ENCODE data around the gene PPIL6. TPM values are rescaled to one million over a fixed set of nuclear protein-coding genes. Genes with fewer than 3 reads are reported as not detected.

PPIL6 gene
- polyA plus RNA-seq, 1 donor (not counting 4 experiments of a cell fraction or from before 2014, with no cell fraction given): 1.4 TPM

DNA sequence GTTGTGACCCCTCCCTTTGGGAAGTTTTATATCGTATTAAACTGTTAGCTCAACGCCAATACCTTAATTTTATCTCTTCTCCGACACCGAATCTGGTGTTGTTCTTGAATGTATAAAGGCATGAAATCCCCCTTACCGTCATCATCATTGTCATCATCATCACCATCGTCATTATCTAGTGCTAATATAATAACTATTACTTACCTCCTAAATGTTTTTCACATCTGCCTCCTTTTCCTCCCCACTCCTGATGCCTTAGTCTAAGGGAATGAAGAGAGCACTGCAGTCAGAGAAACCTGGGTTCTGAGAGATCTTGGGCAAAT, 43.3 kb upstream of the PPIL6 start:
- DNase-seq (ENCODE audit: low read depth, low spot score) (no peak), FAIRE-seq (no peak)
- Histone ChIP-seq H3K79me2 (ENCODE audit: control insufficient read depth, insufficient read depth, low read length) (peaks cover 31% of the 10 kb centered on the region), H3K9me3 (ENCODE audit: control insufficient read depth, low read depth, low read length) (no peaks in the 10 kb centered on the region), H2AFZ (ENCODE audit: control insufficient read depth, low read length) (peak overlapping the region; percentile 64), H3K27me3 (ENCODE audit: control insufficient read depth, extremely low read depth, insufficient read depth, low read length) (no peaks in the 10 kb centered on the region), H3K4me3 (ENCODE audit: control insufficient read depth in 2 of 3, extremely low read depth in 1 of 3, insufficient read depth in 2 of 3, low read depth in 1 of 3, low read length in 3 of 3) (peak overlapping the region; percentile 4 to 58 (median 18)), H3K4me1 (ENCODE audit: control insufficient read depth, extremely low read depth, insufficient read depth, low read length) (peaks cover 23% of the 10 kb centered on the region), H3K9ac (ENCODE audit: control insufficient read depth, extremely low read depth, insufficient read depth, low read length) (peak overlapping the region; percentile 14), H3K9me1 (ENCODE audit: control insufficient read depth, extremely low read depth, insufficient read depth, low read length) (no peaks in the 10 kb centered on the region), H3K27ac (ENCODE audit: control insufficient read depth, insufficient read depth, low read length) (no peak overlapping the region), H3K36me3 (ENCODE audit: control insufficient read depth in 2 of 2, extremely low read depth in 1 of 2, insufficient read depth in 2 of 2, low read length in 2 of 2) (peaks cover 2 to 16% of the 10 kb centered on the region in 2 experiments), H3K4me2 (ENCODE audit: control insufficient read depth, extremely low read depth, insufficient read depth, low read depth, low read length) (peak overlapping the region; percentile 75), H4K20me1 (ENCODE audit: control insufficient read depth, extremely low read depth, insufficient read depth, low read length) (no peaks in the 10 kb centered on the region)
- dilution Hi-C loops (cut with MboI; ENCODE audit: extremely low pct_ligation_motif_present, low sequenced_read_pairs): no loop called here
- TF ChIP-seq, protein P1, sequence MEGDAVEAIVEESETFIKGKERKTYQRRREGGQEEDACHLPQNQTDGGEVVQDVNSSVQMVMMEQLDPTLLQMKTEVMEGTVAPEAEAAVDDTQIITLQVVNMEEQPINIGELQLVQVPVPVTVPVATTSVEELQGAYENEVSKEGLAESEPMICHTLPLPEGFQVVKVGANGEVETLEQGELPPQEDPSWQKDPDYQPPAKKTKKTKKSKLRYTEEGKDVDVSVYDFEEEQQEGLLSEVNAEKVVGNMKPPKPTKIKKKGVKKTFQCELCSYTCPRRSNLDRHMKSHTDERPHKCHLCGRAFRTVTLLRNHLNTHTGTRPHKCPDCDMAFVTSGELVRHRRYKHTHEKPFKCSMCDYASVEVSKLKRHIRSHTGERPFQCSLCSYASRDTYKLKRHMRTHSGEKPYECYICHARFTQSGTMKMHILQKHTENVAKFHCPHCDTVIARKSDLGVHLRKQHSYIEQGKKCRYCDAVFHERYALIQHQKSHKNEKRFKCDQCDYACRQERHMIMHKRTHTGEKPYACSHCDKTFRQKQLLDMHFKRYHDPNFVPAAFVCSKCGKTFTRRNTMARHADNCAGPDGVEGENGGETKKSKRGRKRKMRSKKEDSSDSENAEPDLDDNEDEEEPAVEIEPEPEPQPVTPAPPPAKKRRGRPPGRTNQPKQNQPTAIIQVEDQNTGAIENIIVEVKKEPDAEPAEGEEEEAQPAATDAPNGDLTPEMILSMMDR (optimal IDR thresholded peaks at IDR 0.05 in 1 of 3, IDR thresholded peaks at IDR 0.05 in 1 of 3, conservative IDR thresholded peaks at IDR 0.05 in 1 of 3; ENCODE audit: extremely low read depth in 1 of 3, insufficient read depth in 2 of 3, low read length in 3 of 3): no peak
- TF ChIP-seq EZH2 (IDR thresholded peaks at IDR 0.05; ENCODE audit: low read length): no peak

DNA sequence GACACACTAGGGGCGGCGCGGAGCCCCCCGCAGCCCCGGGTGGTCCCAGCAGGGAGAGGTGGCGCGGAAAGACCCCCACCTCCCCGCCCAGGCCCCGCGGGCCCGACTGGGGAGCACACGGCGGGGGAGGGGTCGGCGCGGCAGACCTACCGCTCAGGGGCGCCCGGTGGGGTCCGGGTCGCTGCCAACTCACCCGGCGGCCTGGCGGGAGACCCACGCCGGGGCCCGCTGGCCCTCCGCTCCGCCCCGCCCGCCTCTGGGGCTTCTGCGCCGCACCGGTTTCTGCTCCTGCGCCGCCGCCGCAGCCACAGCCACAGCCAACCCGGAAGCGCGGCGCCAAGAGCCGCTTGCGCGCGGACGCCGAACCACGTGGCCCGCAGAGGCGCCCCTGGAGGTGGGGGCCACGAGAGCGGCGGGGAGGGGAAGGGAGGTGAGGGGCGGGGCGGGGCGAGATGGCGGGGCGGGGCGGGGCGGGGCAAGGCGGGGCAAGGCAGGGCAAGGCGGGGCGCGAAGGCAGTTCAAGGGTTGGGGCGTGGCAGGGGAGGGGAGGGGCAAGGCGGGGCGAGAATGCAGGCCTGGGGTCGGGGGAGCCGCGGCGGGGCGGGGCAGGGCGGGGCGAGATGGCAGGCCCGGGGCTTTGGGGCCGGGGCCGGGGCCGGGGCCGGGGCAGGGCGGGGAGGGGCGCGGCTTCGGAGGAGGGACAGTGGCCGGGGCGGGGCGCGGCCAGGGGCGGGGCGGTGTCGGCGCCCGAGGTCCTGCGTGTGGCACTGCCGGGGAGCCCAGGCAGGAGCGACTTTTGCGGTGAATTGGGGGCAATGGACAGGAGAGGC, 42.7 kb upstream of the PPIL6 start, which contains the start of gene ZBTB24:
ZBTB24 (minus strand) TSS at position 315 of the 830 bp plus-strand sequence. CDS start 1,193 bp downstream, outside the sequence.
- no peak for FAIRE-seq
- peak within 1 kb of the TSS; percentile 64 for H2AFZ ChIP-seq (ENCODE audit: control insufficient read depth, low read length)
- no peaks in the 10 kb centered on the region for H4K20me1 ChIP-seq (ENCODE audit: control insufficient read depth, extremely low read depth, insufficient read depth, low read length)
- H3K36me3 ChIP-seq (ENCODE audit: control insufficient read depth in 2 of 2, extremely low read depth in 1 of 2, insufficient read depth in 2 of 2, low read length in 2 of 2): peaks cover 2 to 16% of the 10 kb centered on the region in 2 experiments
- H3K4me2 ChIP-seq (ENCODE audit: control insufficient read depth, extremely low read depth, insufficient read depth, low read depth, low read length): peak within 1 kb of the TSS; percentile 85
- H3K9me3 ChIP-seq (ENCODE audit: control insufficient read depth, low read depth, low read length): no peaks in the 10 kb centered on the region
- H3K79me2 ChIP-seq (ENCODE audit: control insufficient read depth, insufficient read depth, low read length): peaks cover 37% of the 10 kb centered on the region
- peaks cover 26% of the 10 kb centered on the region for H3K4me1 ChIP-seq (ENCODE audit: control insufficient read depth, extremely low read depth, insufficient read depth, low read length)
- H3K27me3 ChIP-seq (ENCODE audit: control insufficient read depth, extremely low read depth, insufficient read depth, low read length): no peaks in the 10 kb centered on the region
- H3K4me3 ChIP-seq (ENCODE audit: control insufficient read depth in 2 of 3, extremely low read depth in 1 of 3, insufficient read depth in 2 of 3, low read depth in 1 of 3, low read length in 3 of 3): peak within 1 kb of the TSS; percentile 74 to 81 (median 78)
- TF ChIP-seq, protein P1 (optimal IDR thresholded peaks at IDR 0.05 in 1 of 3, IDR thresholded peaks at IDR 0.05 in 1 of 3, conservative IDR thresholded peaks at IDR 0.05 in 1 of 3; ENCODE audit: extremely low read depth in 1 of 3, insufficient read depth in 2 of 3, low read length in 3 of 3): no peak
- no peak for TF ChIP-seq EZH2 (IDR thresholded peaks at IDR 0.05; ENCODE audit: low read length)
- H3K27ac ChIP-seq (ENCODE audit: control insufficient read depth, insufficient read depth, low read length): peak within 1 kb of the TSS; percentile 60
- H3K9ac ChIP-seq (ENCODE audit: control insufficient read depth, extremely low read depth, insufficient read depth, low read length): peak within 1 kb of the TSS; percentile 86
- dilution Hi-C loops (cut with MboI; ENCODE audit: extremely low pct_ligation_motif_present, low sequenced_read_pairs): no loop called here
- peak; percentile 25 for DNase-seq (ENCODE audit: low read depth, low spot score)
- H3K9me1 ChIP-seq (ENCODE audit: control insufficient read depth, extremely low read depth, insufficient read depth, low read length): peaks cover 3% of the 10 kb centered on the region
